Sigmoid colon (tissue), 4 donors: ENCODE measurements around the gene PMP22.

Experiments used
- CTCF ChIP-seq, 4 experiments: fragments of 450-650 bp in 3 of 4; fragments of 200-600 bp in 1 of 4; IDR thresholded peaks; one replicate each; pipeline ENCODE4 v1.5.1; 2016 to 2019; ENCODE audit warnings: antibody characterized with exemption in 4 of 4, mild to moderate bottlenecking in 3 of 4, moderate library complexity in 2 of 4
- POLR2AphosphoS5 ChIP-seq, 4 donors: sonication (generic); formaldehyde crosslinking; IDR thresholded peaks; one replicate each; pipeline ENCODE4 v1.6.1; 2017; ENCODE audit warnings: antibody characterized with exemption in 4 of 4

GRCh38 chr17:15240644-15241043 lies 24.5 kb downstream of the PMP22 start:
- TF ChIP-seq CTCF (IDR thresholded peaks at IDR 0.05) (no peak), POLR2AphosphoS5 (IDR thresholded peaks at IDR 0.05) (no peak)
